ENCODE results near the gene ELMO3.
A peak's percentile ranks its signal among the peaks of the same experiment; 100 is the strongest.

The ELMO3 gene

DNA sequence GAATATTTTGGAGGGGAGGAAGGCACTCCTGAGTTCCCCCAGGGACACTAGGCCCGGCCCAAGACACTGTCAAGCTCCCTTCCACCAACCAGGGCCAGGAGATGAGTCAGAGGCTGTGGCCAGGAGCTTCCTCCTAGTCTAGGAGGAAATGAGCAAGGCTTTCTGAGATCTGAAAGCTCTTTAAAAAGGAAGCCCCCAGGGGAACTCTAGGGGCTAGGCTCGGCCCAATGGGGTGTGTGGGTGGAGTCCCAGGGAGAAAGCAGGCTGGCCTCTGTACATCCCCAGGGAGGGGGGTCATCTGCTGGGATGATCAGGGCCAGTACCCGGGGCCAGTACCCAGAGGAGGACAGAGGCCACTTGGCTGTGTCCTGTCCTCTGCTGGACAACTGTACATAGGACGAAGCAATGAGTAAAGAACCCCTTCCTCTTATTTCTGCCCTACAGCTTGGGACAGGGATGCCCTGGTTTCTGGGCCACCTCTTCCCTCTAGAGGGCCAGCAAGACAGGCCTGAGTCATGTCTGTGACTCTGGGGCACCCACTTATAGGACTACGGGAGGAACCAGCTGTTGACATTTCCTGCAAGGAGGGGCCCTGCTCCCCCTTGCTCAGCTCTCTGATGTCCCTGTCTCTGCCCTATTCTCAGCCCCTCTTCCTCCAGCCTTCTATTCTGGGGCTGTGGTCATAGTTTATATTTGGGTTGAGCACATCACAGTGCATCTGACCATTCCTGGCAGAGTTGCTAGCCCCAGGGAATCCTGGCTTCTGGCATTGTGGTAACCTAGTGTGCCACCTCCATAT is 45.7 kb downstream of the ELMO3 start:
- DNase-seq: no peak

DNA sequence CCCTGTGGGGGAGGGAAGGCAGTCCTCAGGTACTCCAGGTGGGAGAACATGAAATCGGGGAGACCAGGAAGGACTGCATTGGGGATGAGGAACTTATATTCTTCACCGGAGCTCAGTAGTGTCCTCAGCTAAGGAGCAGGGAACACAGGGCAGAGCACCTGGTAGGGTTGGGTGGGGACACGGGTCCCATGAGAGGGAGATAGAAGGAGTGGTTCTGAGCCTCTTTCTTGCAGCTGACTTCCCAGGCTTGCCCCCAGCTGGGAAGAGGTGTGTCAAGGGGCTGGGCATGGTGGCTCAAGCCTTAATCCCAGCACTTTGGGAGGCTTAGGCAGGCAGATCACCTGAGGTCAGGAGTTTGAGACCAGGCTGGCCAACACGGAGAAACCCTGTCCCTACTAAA is 46.3 kb downstream of the ELMO3 start:
- no peak for DNase-seq

DNA sequence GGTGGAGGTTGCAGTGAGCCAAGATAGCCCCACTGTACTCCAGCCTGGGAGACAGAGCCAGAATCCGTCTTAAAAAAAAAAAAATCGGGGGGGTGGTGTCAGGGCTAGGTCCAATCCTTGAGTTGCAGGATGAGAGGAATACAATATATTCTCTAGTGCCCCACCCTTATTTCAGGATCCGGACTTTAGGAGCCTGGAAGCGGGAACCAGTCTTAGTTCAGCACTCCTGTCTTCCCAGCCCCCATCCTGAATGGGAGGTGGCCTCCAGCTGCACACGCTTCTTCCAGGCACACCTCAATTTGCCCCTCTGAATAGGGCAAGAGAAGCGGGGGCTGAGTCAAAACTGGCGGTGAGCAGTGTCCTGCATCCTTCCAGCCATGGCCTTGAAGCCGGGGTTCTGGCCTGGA is 46.7 kb downstream of the ELMO3 start:
- no peak for DNase-seq

DNA sequence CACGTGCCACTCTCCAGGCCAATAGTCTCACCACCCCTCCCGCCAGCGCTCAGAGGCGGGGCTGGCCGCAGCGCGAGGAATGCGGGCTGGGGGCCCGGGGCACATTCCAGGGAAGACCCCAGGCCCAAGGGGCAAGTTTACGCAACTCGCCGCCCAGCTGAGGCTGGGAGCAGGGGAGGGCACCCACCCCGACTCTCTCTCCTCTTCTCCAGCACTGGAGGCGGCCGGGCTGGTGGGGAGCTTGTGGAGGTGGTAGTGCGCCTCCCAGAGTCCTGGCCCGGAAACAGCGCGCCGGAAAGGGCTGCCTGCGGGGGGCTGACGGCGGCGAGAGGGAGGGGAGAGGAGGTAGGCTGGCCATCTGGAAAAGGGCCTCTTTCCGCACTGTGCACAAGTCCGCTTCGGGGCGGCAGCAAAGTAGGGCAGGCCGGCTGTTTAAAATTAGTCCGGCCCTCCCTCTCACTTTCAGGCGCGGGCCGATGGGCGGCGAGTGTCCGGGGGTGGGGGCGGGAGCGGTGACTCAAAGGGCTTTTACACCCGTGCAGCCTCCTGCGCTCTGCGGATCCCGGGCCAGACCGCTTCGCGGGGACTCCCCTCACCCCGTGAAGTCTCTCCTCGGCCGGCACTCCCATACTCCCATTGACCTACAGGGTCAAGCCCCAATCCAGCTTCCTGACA is 47.3 kb downstream of the ELMO3 start:
- DNase-seq: no peak

DNA sequence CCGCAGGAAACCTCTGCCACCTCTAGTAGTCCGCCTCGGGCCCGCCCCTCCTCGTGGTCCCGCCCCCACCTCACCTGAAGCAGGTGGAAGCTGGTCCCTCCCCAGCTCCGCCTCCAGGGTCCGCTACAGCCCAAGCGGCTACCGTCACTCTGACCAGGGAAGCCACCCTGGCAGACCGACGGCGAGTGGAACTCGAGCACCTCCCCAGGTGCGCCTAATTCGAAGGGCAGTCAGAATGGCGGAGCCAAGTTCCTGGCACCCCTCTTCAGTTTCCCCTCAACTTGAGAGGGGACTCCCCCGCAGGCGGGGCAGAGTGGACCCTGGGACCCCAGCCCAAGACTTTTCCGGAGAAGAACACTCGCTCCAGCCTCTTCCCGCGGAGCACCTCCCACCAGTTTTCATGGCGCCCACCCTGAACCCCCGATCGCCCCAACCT is 47.8 kb downstream of the ELMO3 start:
- DNase-seq: no peak

DNA sequence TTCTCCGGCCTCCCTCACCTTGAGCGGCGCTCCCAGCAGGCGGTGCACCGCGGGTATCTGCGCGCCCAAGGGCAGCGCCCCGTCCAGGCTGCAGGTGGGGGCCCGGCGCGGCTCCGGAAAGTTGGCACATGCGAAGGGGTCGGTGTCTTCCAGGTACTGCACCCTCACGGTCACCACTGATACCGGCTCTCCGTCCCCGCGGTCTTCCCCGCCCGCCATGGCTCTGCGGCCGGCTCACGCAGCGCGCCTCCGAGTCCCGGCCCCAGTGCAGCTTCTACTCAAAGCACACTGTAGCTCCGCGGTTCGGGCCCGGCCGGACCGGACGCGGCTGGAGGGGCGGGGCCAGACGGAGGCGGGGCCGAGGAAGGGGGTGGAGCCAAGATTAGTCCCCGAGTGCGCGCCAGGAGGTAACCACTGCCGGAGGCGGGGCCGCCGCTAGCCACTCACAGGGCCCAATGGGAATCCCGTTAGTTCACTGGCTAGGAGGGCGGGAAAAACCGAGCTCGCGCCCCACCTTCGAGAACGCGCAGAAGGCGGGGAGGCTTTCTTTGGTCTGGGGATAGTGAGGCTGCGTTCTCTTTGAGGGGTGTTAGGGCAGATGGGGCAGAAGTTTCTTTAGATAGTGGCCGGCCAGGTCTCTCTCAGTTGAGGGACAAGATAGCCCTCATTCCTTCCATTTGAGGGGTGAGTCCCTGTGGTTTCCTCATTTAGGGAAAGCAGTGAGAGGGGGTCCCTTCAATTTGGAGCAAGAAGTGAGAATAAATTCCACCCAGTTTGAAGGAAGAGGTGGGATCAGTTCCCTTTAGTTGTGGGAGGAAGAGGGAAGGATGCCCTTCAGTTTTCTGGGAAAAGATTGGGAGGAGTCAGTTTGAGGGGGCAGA is 48.5 kb downstream of the ELMO3 start, which contains the start of gene FHOD1:
Gene FHOD1 (minus strand): TSS at position 290 of the 881 bp plus-strand sequence. CDS start 71 bp downstream, at position 219.
- peak; percentile 78 for DNase-seq

DNA sequence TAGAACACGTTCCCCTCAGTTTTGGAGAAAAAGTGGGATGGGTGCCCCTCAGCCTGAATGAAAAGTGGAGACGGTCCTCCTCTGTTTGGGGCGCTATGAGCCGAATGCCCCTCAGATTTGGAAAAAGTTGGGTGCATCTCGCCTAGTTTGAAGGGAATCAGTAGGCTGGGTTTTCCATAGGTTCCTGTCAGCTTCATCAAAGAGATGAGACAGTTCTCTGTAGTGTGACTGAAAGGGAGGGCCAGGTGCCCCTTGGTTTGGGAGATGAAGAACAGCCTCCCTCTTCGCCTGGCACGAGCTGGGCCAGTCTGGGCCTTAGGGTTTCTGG is 49.1 kb downstream of the ELMO3 start:
- DNase-seq: no peak

DNA sequence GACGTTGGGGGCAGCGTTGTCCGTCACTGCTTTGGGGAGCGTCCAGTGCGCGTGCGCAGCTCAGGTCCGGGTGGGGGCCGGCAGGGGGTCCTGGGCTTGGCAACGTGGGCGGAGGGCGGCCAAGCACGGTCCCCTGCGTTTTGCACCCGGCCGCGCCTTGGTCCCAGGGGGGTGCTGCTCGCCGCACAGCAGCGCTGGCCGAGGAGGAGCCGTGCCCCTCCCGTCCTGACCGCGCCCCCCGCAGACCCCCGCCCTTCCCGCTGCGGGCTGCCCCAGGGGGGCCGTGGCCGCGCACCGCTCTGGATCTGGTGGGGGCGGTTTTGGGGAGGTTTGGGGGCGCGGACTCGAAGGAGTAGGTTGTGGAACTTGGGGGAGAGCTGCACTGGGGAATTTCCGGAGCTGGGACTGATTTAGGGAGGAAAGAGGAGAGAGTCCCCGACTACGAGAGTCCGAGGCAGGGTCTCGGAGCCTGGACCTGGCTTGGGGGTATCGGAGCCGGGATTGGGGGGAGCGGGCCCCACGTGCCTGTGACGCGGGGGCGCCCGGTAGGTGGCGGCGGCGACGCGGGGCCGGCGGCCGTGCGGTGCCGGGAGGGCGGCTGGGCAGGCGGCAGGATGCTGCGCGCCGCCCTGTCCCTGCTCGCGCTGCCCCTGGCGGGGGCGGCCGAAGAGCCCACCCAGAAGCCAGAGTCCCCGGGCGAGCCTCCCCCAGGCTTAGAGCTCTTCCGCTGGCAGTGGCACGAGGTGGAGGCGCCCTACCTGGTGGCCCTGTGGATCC is 49.7 kb downstream of the ELMO3 start, which contains the start of gene SLC9A5:
Gene SLC9A5 (plus strand): TSS at position 579 of the 777 bp plus-strand sequence. CDS start 36 bp downstream, at position 615.
- DNase-seq: no peak

DNA sequence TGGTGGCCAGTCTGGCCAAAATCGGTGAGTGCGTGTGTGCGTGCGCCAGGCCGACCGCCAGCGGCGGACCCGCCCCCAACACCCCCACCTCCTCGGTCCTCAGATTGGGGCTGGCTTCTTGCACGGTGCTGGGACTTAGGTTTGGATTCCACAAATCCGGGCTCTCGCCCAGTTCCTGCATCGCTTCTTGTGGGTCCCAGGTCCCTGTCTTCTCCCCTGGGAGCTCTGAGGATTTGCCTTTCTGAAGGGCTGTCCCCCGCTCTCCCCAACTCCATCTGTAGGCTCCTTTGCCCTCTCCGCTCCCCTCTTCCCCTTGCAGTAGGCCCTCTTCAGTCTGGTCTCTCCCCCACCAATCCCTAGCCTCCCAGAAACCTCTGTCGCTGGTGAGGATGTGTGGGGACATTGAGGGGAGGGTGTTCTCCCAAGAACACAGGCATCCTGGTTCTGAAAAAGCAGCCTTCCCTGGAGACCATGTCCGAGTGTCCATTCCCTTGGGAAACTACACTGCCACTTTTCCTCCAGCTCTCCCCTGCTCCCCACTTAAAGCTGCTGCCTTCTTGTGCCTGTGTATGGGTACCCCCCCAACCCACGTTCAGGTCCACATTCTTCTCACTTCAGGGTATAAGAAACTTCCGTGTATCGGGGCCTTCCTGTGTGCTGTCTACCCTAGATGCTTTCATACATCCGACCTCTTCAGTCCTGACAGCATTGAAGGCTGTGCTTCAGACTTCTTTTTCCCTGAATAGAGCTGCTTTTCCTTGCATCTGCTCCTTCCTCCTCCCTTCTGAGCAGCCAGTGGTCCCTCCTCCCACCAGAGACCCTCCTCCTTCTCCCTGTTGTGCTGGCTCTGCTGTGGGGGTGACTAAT is 50.5 kb downstream of the ELMO3 start:
- no peak for DNase-seq

DNA sequence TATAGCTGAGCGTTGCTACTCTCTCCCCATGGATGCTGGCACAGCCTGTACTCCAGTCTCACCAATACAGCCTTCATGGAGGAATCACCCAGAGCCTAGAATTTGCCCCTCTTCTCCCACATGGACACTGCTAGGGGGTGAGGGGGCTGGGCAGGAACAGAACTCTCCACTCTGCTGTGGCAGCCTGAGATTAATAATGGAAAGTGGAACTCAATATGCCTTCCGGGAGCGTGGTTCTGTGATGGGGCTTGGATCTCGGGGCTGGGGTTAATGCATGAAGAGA is 51.1 kb downstream of the ELMO3 start:
- no peak for DNase-seq

DNA sequence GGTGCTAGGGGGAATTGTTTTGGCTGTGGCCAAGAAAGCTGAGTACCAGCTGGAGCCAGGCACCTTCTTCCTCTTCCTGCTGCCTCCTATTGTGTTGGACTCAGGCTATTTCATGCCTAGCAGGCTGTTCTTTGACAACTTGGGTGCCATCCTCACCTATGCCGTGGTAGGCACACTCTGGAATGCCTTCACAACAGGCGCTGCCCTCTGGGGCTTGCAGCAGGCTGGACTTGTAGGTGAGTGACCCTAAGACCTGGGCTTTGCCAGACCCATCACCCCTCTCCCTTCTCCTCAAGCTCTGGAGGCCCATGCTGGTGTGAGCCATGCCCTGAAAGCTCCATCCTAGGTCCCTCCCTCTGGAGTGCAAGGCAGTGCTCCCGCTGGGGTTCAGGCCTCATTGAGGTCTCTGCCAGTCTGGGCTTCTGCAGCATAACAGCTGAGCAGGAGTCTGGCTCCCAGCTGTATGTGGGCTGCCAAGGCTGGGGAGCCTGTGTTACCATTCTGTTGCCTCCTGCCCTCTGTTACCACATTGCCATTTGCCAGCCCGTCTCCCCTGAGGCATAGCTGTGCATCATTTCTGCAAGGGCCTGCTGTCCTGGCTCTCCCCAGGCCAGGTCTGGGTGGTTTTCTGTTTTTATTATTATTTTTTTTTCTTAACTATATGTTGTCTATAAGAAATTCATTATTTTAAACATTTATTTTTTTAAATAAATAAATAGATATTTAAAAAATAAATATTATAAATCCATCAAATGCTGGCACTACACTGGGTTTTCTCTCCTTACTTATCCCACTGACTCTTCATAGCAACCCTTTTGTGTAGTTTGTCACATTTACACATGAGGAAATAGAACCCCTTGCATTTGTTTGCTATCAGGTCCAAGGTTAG is 53.9 kb downstream of the ELMO3 start:
- no peak for DNase-seq

All from NCI-H1436 treated with DMSO at 0.1 percent for 48 hours (cell line).